Testis (tissue), 2 donors: ENCODE results near the gene GPATCH1.

Experiments
- POLR2A ChIP-seq: fragments of 450-650 bp; IDR thresholded peaks from one replicate; pipeline ENCODE4 v1.6.1; 2017; ENCODE audit warnings: antibody characterized with exemption, mild to moderate bottlenecking, moderate library complexity
- TF ChIP-seq, protein P1 (sequence below), 3 experiments: fragments of 450-650 bp in 2 of 3; fragments of 200-600 bp in 1 of 3; sonication (generic) in 1 of 3; IDR thresholded peaks; one replicate each; pipeline ENCODE4 v1.5.1; 2016 to 2019; ENCODE audit warnings: antibody characterized with exemption in 3 of 3, mild to moderate bottlenecking in 2 of 3, moderate library complexity in 1 of 3

DNA sequence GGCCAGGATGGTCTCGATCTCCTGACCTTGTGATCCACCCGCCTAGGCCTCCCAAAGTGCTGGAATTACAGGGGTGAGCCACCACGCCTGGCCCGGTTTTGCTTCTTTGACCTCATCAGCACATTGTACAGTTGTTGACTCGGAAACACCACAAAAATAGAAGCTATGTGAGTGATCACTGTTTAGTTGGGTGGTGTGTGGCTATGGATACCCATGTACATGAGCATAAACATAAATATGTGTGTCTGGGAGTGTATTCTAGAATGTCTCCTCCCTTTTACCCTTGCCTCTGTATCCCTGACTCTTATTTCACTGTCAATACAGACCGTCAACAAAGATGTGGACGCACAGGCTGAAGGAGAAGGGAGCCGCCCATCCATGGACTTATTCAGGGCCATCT, 36.5 kb downstream of the GPATCH1 start:
- TF ChIP-seq, protein P1, sequence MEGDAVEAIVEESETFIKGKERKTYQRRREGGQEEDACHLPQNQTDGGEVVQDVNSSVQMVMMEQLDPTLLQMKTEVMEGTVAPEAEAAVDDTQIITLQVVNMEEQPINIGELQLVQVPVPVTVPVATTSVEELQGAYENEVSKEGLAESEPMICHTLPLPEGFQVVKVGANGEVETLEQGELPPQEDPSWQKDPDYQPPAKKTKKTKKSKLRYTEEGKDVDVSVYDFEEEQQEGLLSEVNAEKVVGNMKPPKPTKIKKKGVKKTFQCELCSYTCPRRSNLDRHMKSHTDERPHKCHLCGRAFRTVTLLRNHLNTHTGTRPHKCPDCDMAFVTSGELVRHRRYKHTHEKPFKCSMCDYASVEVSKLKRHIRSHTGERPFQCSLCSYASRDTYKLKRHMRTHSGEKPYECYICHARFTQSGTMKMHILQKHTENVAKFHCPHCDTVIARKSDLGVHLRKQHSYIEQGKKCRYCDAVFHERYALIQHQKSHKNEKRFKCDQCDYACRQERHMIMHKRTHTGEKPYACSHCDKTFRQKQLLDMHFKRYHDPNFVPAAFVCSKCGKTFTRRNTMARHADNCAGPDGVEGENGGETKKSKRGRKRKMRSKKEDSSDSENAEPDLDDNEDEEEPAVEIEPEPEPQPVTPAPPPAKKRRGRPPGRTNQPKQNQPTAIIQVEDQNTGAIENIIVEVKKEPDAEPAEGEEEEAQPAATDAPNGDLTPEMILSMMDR (IDR thresholded peaks at IDR 0.05), result no peak
- TF ChIP-seq POLR2A, result no peak
